Measurements from ENCODE around the gene CPTP.

Gene CPTP

DNA sequence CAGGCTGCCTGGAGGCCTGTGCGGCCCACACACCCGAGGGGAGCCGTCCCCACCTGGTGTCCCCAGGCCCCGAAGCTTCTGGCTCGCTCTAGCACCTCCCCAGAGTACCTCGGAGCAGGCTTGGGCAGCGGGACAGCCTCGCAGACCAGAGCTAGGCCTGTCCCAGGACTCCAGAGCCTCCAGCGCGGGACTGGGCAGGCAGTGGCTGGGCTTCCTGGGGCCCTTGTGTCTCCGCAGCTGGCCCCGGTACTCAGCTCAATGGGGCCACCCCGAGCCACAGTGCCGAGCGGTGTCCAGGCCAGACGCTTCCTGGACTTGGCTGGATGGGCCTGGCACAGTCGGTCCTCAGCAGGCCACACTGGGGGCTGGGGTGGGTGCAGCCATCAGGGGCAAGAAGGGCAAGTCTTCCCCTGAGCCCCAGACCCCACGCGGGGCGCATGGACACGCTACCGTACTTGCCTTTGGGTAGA is 39.5 kb upstream of the CPTP start:
- Histone ChIP-seq H3K79me2 (ENCODE audit: control insufficient read depth, insufficient read depth, low read length) (no peaks in the 10 kb centered on the region), H3K27ac (ENCODE audit: low read depth, low read length) (no peak overlapping the region), H2BK120ac (ENCODE audit: low read depth, low read length) (no peak overlapping the region), H4K5ac (ENCODE audit: low read length) (no peak overlapping the region), H3K9ac (ENCODE audit: low read length) (no peak overlapping the region), H3K79me1 (ENCODE audit: low read length) (no peaks in the 10 kb centered on the region), H3K4me2 (ENCODE audit: low read length) (no peak overlapping the region), H2BK5ac (ENCODE audit: low read length) (no peak overlapping the region), H3K36me3 (ENCODE audit: control insufficient read depth, insufficient read depth, low read length) (no peaks in the 10 kb centered on the region), H3K23ac (ENCODE audit: low read length) (no peak overlapping the region), H3K18ac (ENCODE audit: low read length) (no peak overlapping the region), H3K4me3 (ENCODE audit: low read length) (no peak overlapping the region), H2AK5ac (ENCODE audit: low read length) (no peak overlapping the region), H4K8ac (ENCODE audit: low read depth, low read length) (no peak overlapping the region), H3K4me1 (ENCODE audit: control insufficient read depth, low read depth, low read length) (no peaks in the 10 kb centered on the region), H3K56ac (ENCODE audit: low read length) (no peak overlapping the region), H3K4ac (ENCODE audit: low read depth, low read length) (no peak overlapping the region), H3K27me3 (ENCODE audit: insufficient read depth, low read length, poor library complexity) (no peaks in the 10 kb centered on the region), H2BK15ac (replicated peaks; ENCODE audit: low read depth) (no peak overlapping the region)
- no peak for DNase-seq
- no CpG with 5 or more reads among the region's 22 CpGs for WGBS (ENCODE audit: extremely low coverage, insufficient coverage, low lambda C conversion rate)

DNA sequence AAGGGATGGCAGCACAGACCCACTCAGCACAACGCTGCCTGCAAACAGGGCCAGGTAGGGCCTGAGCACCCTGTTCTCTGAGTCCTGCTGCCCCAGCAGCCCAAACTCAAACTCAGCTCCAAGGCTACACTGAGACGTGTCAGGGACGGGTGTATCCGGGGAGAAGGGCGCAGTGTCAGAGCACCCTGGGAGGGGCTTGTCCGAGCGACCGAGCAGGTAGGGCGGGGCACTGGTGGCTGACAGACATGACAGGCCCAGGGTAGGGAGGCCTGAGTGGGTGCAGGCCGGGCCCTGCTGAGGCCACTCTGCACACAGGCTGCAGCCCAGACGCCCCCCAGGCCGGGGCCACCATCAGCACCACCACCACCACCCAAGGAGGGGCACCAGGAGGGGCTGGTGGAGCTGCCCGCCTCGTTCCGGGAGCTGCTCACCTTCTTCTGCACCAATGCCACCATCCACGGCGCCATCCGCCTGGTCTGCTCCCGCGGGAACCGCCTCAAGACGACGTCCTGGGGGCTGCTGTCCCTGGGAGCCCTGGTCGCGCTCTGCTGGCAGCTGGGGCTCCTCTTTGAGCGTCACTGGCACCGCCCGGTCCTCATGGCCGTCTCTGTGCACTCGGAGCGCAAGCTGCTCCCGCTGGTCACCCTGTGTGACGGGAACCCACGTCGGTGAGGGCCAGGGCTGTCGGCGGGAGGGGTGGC is 38.8 kb upstream of the CPTP start:
- H3K4me2 ChIP-seq (ENCODE audit: low read length), result no peak overlapping the region
- H3K27ac ChIP-seq (ENCODE audit: low read depth, low read length), result no peak overlapping the region
- no peak overlapping the region for H3K4me3 ChIP-seq (ENCODE audit: low read length)
- DNase-seq, result no peak
- H3K27me3 ChIP-seq (ENCODE audit: insufficient read depth, low read length, poor library complexity), result no peaks in the 10 kb centered on the region
- H3K36me3 ChIP-seq (ENCODE audit: control insufficient read depth, insufficient read depth, low read length), result no peaks in the 10 kb centered on the region
- H3K9ac ChIP-seq (ENCODE audit: low read length), result no peak overlapping the region
- no peak overlapping the region for H2BK120ac ChIP-seq (ENCODE audit: low read depth, low read length)
- H3K56ac ChIP-seq (ENCODE audit: low read length), result no peak overlapping the region
- no peaks in the 10 kb centered on the region for H3K79me1 ChIP-seq (ENCODE audit: low read length)
- WGBS (ENCODE audit: extremely low coverage, insufficient coverage, low lambda C conversion rate), result no CpG with 5 or more reads among the region's 37 CpGs
- H3K4ac ChIP-seq (ENCODE audit: low read depth, low read length), result no peak overlapping the region
- no peaks in the 10 kb centered on the region for H3K4me1 ChIP-seq (ENCODE audit: control insufficient read depth, low read depth, low read length)
- no peak overlapping the region for H2BK5ac ChIP-seq (ENCODE audit: low read length)
- H3K23ac ChIP-seq (ENCODE audit: low read length), result no peak overlapping the region
- H4K5ac ChIP-seq (ENCODE audit: low read length), result no peak overlapping the region
- H2BK15ac ChIP-seq (replicated peaks; ENCODE audit: low read depth), result no peak overlapping the region
- H2AK5ac ChIP-seq (ENCODE audit: low read length), result no peak overlapping the region
- no peak overlapping the region for H3K18ac ChIP-seq (ENCODE audit: low read length)
- no peaks in the 10 kb centered on the region for H3K79me2 ChIP-seq (ENCODE audit: control insufficient read depth, insufficient read depth, low read length)
- H4K8ac ChIP-seq (ENCODE audit: low read depth, low read length), result no peak overlapping the region

- Histone ChIP-seq H3K56ac (ENCODE audit: low read length) (no peak overlapping the region), H2BK120ac (ENCODE audit: low read depth, low read length) (no peak overlapping the region), H2AK5ac (ENCODE audit: low read length) (no peak overlapping the region), H3K27ac (ENCODE audit: low read depth, low read length) (no peak overlapping the region), H3K79me1 (ENCODE audit: low read length) (no peaks in the 10 kb centered on the region), H2BK15ac (replicated peaks; ENCODE audit: low read depth) (no peak overlapping the region), H4K8ac (ENCODE audit: low read depth, low read length) (no peak overlapping the region), H3K79me2 (ENCODE audit: control insufficient read depth, insufficient read depth, low read length) (no peaks in the 10 kb centered on the region), H3K9ac (ENCODE audit: low read length) (no peak overlapping the region), H3K4ac (ENCODE audit: low read depth, low read length) (no peak overlapping the region), H3K4me1 (ENCODE audit: control insufficient read depth, low read depth, low read length) (no peaks in the 10 kb centered on the region), H3K4me2 (ENCODE audit: low read length) (no peak overlapping the region), H3K36me3 (ENCODE audit: control insufficient read depth, insufficient read depth, low read length) (no peaks in the 10 kb centered on the region), H2BK5ac (ENCODE audit: low read length) (no peak overlapping the region), H3K18ac (ENCODE audit: low read length) (no peak overlapping the region), H3K23ac (ENCODE audit: low read length) (no peak overlapping the region), H3K4me3 (ENCODE audit: low read length) (no peak overlapping the region), H4K5ac (ENCODE audit: low read length) (no peak overlapping the region), H3K27me3 (ENCODE audit: insufficient read depth, low read length, poor library complexity) (no peaks in the 10 kb centered on the region)
- DNase-seq, result no peak
- no CpG with 5 or more reads among the region's 50 CpGs for WGBS (ENCODE audit: extremely low coverage, insufficient coverage, low lambda C conversion rate)
Observed at GRCh38 chr1:1286313-1287261, 38.0 kb upstream of the CPTP start.

GRCh38 chr1:1287288-1288110 is 37.1 kb upstream of the CPTP start:
- no peaks in the 10 kb centered on the region for H3K27me3 ChIP-seq (ENCODE audit: insufficient read depth, low read length, poor library complexity)
- H4K8ac ChIP-seq (ENCODE audit: low read depth, low read length), result no peak overlapping the region
- no peak overlapping the region for H3K18ac ChIP-seq (ENCODE audit: low read length)
- H3K27ac ChIP-seq (ENCODE audit: low read depth, low read length), result no peak overlapping the region
- no peak overlapping the region for H3K9ac ChIP-seq (ENCODE audit: low read length)
- H3K4ac ChIP-seq (ENCODE audit: low read depth, low read length), result no peak overlapping the region
- H3K56ac ChIP-seq (ENCODE audit: low read length), result no peak overlapping the region
- H2AK5ac ChIP-seq (ENCODE audit: low read length), result no peak overlapping the region
- no peaks in the 10 kb centered on the region for H3K79me2 ChIP-seq (ENCODE audit: control insufficient read depth, insufficient read depth, low read length)
- H3K36me3 ChIP-seq (ENCODE audit: control insufficient read depth, insufficient read depth, low read length), result no peaks in the 10 kb centered on the region
- H4K5ac ChIP-seq (ENCODE audit: low read length), result no peak overlapping the region
- H3K4me2 ChIP-seq (ENCODE audit: low read length), result no peak overlapping the region
- H3K79me1 ChIP-seq (ENCODE audit: low read length), result no peaks in the 10 kb centered on the region
- no CpG with 5 or more reads among the region's 46 CpGs for WGBS (ENCODE audit: extremely low coverage, insufficient coverage, low lambda C conversion rate)
- H2BK5ac ChIP-seq (ENCODE audit: low read length), result no peak overlapping the region
- no peak for DNase-seq
- no peak overlapping the region for H2BK120ac ChIP-seq (ENCODE audit: low read depth, low read length)
- H3K4me3 ChIP-seq (ENCODE audit: low read length), result no peak overlapping the region
- H3K4me1 ChIP-seq (ENCODE audit: control insufficient read depth, low read depth, low read length), result no peaks in the 10 kb centered on the region
- no peak overlapping the region for H2BK15ac ChIP-seq (replicated peaks; ENCODE audit: low read depth)
- H3K23ac ChIP-seq (ENCODE audit: low read length), result no peak overlapping the region

DNA sequence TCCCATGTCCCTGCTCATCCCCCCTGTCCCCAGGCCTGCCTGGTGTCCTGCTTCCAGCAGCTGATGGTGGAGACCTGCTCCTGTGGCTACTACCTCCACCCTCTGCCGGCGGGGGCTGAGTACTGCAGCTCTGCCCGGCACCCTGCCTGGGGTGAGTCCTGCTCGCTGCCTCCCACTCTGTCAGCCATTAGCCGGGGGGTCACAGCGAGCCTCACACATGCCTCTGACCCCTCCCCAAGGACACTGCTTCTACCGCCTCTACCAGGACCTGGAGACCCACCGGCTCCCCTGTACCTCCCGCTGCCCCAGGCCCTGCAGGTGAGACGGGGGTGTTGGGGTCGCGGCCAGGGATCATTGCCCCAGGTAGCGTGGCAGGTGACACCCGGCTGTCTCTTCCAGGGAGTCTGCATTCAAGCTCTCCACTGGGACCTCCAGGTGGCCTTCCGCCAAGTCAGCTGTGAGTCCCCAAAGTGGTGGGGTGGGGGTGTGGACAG is 34.3 kb upstream of the CPTP start:
- H3K79me2 ChIP-seq (ENCODE audit: control insufficient read depth, insufficient read depth, low read length), result no peaks in the 10 kb centered on the region
- DNase-seq, result peak; percentile 82
- WGBS (ENCODE audit: extremely low coverage, insufficient coverage, low lambda C conversion rate), result no CpG with 5 or more reads among the region's 15 CpGs
- H3K4me3 ChIP-seq (ENCODE audit: low read length), result no peak overlapping the region
- no peaks in the 10 kb centered on the region for H3K36me3 ChIP-seq (ENCODE audit: control insufficient read depth, insufficient read depth, low read length)
- H3K18ac ChIP-seq (ENCODE audit: low read length), result no peak overlapping the region
- no peak overlapping the region for H3K4ac ChIP-seq (ENCODE audit: low read depth, low read length)
- H4K5ac ChIP-seq (ENCODE audit: low read length), result no peak overlapping the region
- no peak overlapping the region for H3K9ac ChIP-seq (ENCODE audit: low read length)
- no peak overlapping the region for H2BK120ac ChIP-seq (ENCODE audit: low read depth, low read length)
- H4K8ac ChIP-seq (ENCODE audit: low read depth, low read length), result no peak overlapping the region
- H3K4me1 ChIP-seq (ENCODE audit: control insufficient read depth, low read depth, low read length), result no peaks in the 10 kb centered on the region
- no peaks in the 10 kb centered on the region for H3K27me3 ChIP-seq (ENCODE audit: insufficient read depth, low read length, poor library complexity)
- H2BK5ac ChIP-seq (ENCODE audit: low read length), result no peak overlapping the region
- H2AK5ac ChIP-seq (ENCODE audit: low read length), result no peak overlapping the region
- no peak overlapping the region for H3K27ac ChIP-seq (ENCODE audit: low read depth, low read length)
- H3K79me1 ChIP-seq (ENCODE audit: low read length), result no peaks in the 10 kb centered on the region
- no peak overlapping the region for H3K56ac ChIP-seq (ENCODE audit: low read length)
- H3K23ac ChIP-seq (ENCODE audit: low read length), result no peak overlapping the region
- H2BK15ac ChIP-seq (replicated peaks; ENCODE audit: low read depth), result no peak overlapping the region
- H3K4me2 ChIP-seq (ENCODE audit: low read length), result no peak overlapping the region

All from mesendoderm (in vitro differentiated cells).